ENCODE results near the gene CASZ1.

CASZ1 gene

GRCh38 chr1:10672343-10673050 is 123.9 kb downstream of the CASZ1 start:
- TF ChIP-seq CTCF (IDR thresholded peaks at IDR 0.05) (no peak), ZFX (IDR thresholded peaks at IDR 0.05; ENCODE audit: borderline replicate concordance) (no peak)
- no peak overlapping the region for H3K27ac ChIP-seq

GRCh38 chr1:10671622-10672342 is 124.7 kb downstream of the CASZ1 start:
- TF ChIP-seq ZFX (IDR thresholded peaks at IDR 0.05; ENCODE audit: borderline replicate concordance) (no peak), CTCF (IDR thresholded peaks at IDR 0.05) (no peak)
- H3K27ac ChIP-seq: no peak overlapping the region

GRCh38 chr1:10671090-10671489 is 125.4 kb downstream of the CASZ1 start:
- TF ChIP-seq CTCF (IDR thresholded peaks at IDR 0.05) (no peak), ZFX (IDR thresholded peaks at IDR 0.05; ENCODE audit: borderline replicate concordance) (no peak)
- no peak overlapping the region for H3K27ac ChIP-seq

GRCh38 chr1:10670190-10670589 is 126.3 kb downstream of the CASZ1 start:
- no peak for TF ChIP-seq ZFX (IDR thresholded peaks at IDR 0.05; ENCODE audit: borderline replicate concordance)
- TF ChIP-seq CTCF (IDR thresholded peaks at IDR 0.05): no peak
- no peak overlapping the region for H3K27ac ChIP-seq

- no peak overlapping the region for H3K27ac ChIP-seq
- TF ChIP-seq ZFX (IDR thresholded peaks at IDR 0.05; ENCODE audit: borderline replicate concordance) (no peak), CTCF (IDR thresholded peaks at IDR 0.05) (no peak)
These were observed 126.9 kb downstream of the CASZ1 start for GRCh38 chr1:10669570-10669969.

- no peak for TF ChIP-seq ZFX (IDR thresholded peaks at IDR 0.05; ENCODE audit: borderline replicate concordance)
- TF ChIP-seq CTCF (IDR thresholded peaks at IDR 0.05): no peak
- H3K27ac ChIP-seq: peak overlapping the region; percentile 25; the same call in 1 of the 2 replicates
These were observed 128.3 kb downstream of the CASZ1 start for GRCh38 chr1:10667861-10668761.
